Ascending aorta (tissue), 2 donors: ENCODE results near the gene HSPG2. TPM values are rescaled to one million over a fixed set of nuclear protein-coding genes. Genes with fewer than 3 reads are reported as not detected.
"Not testable (repeated sequence)": the region's sequence is repeated elsewhere in the genome, so short reads cannot be mapped to it uniquely, and the experiment has no call there.

ENCODE experiments used
- DNase-seq, 2 donors: peaks; one replicate each; pipeline ENCODE4 v3.0.0-alpha.2; 2019; ENCODE audit warnings: low spot score in 2 of 2
- H3K27ac ChIP-seq, 2 donors: fragments of 200-600 bp; sonication (generic); one replicate each; pipeline ENCODE4 v1.5.1; 2016 to 2017; ENCODE audit warnings: mild to moderate bottlenecking in 1 of 2
- H3K27me3 ChIP-seq: fragments of 200-600 bp; sonication (generic); one replicate; pipeline ENCODE4 v1.5.1; 2017
- H3K36me3 ChIP-seq, 2 donors: fragments of 200-600 bp; sonication (generic); one replicate each; pipeline ENCODE4 v1.5.1; 2016
- H3K4me1 ChIP-seq, 2 donors: fragments of 200-600 bp; sonication (generic); one replicate each; pipeline ENCODE4 v1.5.1; 2016 to 2017; ENCODE audit warnings: mild to moderate bottlenecking in 1 of 2
- H3K4me3 ChIP-seq, 2 donors: fragments of 200-600 bp; sonication (generic); one replicate each; pipeline ENCODE4 v1.5.1; 2016 to 2017; ENCODE audit warnings: mild to moderate bottlenecking in 1 of 2
- H3K9me3 ChIP-seq, 2 donors: fragments of 200-600 bp; sonication (generic); one replicate each; pipeline ENCODE4 v1.5.1; 2016
- CTCF ChIP-seq, 3 experiments: fragments of 200-600 bp in 2 of 3; fragments of 450-650 bp in 1 of 3; sonication (generic) in 2 of 3; IDR thresholded peaks; one replicate each; pipeline ENCODE4 v1.5.1; 2016 to 2019; ENCODE audit warnings: antibody characterized with exemption in 3 of 3, mild to moderate bottlenecking in 1 of 3, moderate library complexity in 1 of 3
- intact Hi-C: fragments of 100-400 bp; cut with DNase I; formaldehyde crosslinking; loops from one replicate; pipeline ENCODE4 v1.15.1; 2023
- total RNA-seq: library from RNA; depleted of rRNA; stranded (reverse); fragments of >200 nt; gene quantifications from one replicate; pipeline ENCODE4 v1.1.0, GENCODE V29; 2016

The HSPG2 gene
- total RNA-seq, 1 donor from 2014 or later = 1,294 TPM

GRCh38 chr1:21921100-21921875 lies 15.8 kb downstream of the HSPG2 start:
- Histone ChIP-seq H3K27ac (peak overlapping the region; percentile 96 to 98), H3K4me1 (peaks cover 40 to 93% of the 10 kb centered on the region in 2 donors), H3K27me3 (no peaks in the 10 kb centered on the region), H3K36me3 (peaks cover 9 to 13% of the 10 kb centered on the region in 2 donors), H3K4me3 (no peak overlapping the region), H3K9me3 (no peaks in the 10 kb centered on the region)
- intact Hi-C loops = no loop called here
- DNase-seq = no peak
- TF ChIP-seq CTCF (IDR thresholded peaks at IDR 0.05) = no peak

DNA sequence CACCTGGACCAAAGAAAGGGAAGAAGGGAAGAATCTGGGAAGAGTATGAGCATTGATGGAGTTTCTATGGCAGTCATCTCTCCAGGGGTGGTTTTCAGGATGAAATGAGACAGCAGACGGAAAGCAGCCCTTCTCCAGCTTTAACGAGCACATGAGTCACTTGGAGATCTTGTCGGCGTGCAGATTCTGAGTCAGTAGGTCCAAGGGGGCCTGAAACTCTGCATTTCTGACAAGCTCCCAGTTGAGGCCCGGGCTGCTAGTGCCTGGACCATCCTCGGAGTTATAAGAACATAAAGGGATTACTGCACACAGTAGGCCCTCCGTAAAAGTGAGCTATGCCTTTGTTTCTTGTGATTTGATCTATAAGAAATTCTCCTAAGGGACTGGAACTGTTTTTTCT lies 17.6 kb downstream of the HSPG2 start:
- H3K9me3 ChIP-seq = no peaks in the 10 kb centered on the region
- H3K27ac ChIP-seq = peak overlapping the region; percentile 96 to 98
- H3K4me1 ChIP-seq = peaks cover 40 to 91% of the 10 kb centered on the region in 2 donors
- H3K36me3 ChIP-seq = peaks cover 12 to 13% of the 10 kb centered on the region in 2 donors
- H3K27me3 ChIP-seq = no peaks in the 10 kb centered on the region
- intact Hi-C loops = loop anchor here (10.0 kb wide), 1 partner anchor 655 kb away; no protein-coding TSS in a partner anchor
- no peak for TF ChIP-seq CTCF (IDR thresholded peaks at IDR 0.05)
- no peak for DNase-seq
- peak overlapping the region in 1 of 2 donors; percentile 18 for H3K4me3 ChIP-seq

DNA sequence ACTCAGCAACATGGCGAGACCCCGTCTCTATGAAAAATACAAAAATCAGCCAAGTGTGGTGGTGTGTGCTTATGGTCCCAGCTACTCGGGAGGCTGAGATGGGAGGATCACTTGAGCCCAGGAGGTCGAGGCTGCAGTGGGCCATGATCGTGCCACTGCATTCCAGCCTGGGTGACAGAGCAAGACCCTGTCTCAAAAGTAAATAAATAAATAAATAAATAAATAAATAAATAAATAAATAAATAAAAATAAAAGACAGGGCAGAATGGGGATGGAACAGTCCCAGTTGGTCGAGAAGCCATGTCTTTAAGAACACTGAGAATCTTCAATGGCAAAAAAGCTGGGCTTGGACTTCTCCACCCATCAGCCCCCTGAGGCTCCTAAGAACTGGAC lies 19.9 kb downstream of the HSPG2 start:
- H3K4me1 ChIP-seq = peaks cover 43 to 93% of the 10 kb centered on the region in 2 donors
- peak overlapping the region; percentile 96 to 98 for H3K27ac ChIP-seq
- intact Hi-C loops = loop anchor here (10.0 kb wide), 1 partner anchor 652 kb away; no protein-coding TSS in a partner anchor

DNA sequence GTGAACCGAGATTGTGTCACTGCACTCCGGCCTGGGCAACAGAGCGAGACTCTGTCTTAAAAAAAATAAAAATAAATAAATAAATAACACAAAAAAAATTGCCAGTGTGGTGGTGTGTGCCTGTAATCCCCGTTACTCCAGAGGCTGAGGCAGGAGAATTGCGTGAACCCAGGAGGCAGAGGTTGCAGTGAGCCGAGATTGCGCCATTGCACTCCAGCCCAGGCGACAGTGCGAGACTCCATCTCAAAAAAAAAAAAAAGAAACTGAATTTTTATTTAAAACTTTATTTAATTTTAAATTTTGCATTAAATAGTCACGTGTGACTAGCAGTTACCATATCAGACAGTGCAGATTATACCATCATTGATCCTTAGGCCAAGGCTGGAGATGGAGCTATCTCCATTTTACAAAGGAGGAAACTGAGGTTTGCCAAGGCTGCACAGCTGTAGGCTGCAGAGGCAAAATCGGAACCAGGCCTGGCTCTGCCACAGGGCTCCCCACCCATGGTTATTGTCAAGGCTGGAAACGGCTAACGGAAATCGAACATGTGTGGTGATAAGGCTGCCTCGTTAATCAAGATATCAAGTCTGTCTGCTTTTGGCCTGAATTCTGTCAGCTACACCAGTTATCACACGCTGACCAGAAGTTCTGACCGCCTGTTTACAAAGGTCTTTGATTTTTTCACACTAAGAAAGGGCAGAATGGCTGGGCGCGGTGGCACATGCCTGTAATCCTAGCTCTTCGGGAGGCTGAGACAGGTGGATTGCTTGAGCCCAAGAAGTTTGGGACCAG lies 20.5 kb downstream of the HSPG2 start:
- Histone ChIP-seq H3K36me3 (peaks cover 12 to 13% of the 10 kb centered on the region in 2 donors), H3K9me3 (no peaks in the 10 kb centered on the region), H3K27me3 (no peaks in the 10 kb centered on the region), H3K4me3 (no peak overlapping the region), H3K4me1 (peaks cover 42 to 93% of the 10 kb centered on the region in 2 donors), H3K27ac (peak overlapping the region; percentile 96 to 98)
- DNase-seq = no peak
- no peak for TF ChIP-seq CTCF (IDR thresholded peaks at IDR 0.05)
- intact Hi-C loops = loop anchor here (10.0 kb wide), 1 partner anchor 652 kb away; no protein-coding TSS in a partner anchor

More for the DNA sequence above, 19.9 kb downstream of the HSPG2 start:
- not testable (repeated sequence) for H3K4me3 ChIP-seq, H3K27me3 ChIP-seq, H3K9me3 ChIP-seq, DNase-seq
- H3K36me3 ChIP-seq = peaks cover 12 to 13% of the 10 kb centered on the region in 2 donors

DNA sequence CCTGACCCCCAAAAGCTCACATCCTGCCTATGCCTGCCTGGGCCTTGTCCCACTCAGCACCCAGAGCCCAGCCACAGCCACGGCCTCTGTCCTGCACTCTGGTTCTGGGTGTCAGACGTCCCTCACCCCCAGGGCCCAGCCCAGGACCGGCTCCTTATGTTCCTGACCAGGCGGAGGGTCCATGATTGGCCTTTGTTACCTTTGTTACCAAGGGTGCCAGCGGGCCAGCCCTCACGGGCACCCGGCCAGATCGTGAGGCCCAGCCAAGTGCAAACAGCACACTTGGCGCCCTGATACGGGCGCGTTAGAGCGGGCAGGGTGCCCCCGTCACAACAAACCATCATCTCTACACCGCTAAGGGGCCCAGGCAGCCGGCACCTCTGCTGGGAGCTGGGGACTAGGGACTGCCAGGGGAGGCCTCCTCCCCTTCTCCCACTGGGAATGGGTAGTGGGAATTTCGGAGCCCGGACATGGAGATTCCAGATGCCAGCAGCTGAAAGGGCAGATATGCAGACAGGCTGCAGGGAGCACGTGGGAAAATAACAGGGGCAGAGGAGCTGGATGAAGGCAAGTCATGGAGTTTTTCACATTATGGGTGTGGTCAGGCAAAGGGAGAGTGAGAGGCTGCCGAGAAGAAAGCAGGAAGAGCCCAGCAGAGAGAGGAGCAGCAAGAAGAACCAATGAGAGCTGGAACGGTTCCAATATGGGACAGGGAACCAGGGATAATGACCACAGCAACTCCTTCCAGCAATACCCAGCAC lies 22.1 kb downstream of the HSPG2 start:
- peaks cover 52 to 94% of the 10 kb centered on the region in 2 donors for H3K4me1 ChIP-seq
- peaks cover 13 to 14% of the 10 kb centered on the region in 2 donors for H3K36me3 ChIP-seq
- TF ChIP-seq CTCF (IDR thresholded peaks at IDR 0.05) = no peak
- no peaks in the 10 kb centered on the region for H3K9me3 ChIP-seq
- H3K27me3 ChIP-seq = no peaks in the 10 kb centered on the region
- H3K4me3 ChIP-seq = peak overlapping the region in 1 of 2 donors; percentile 14
- intact Hi-C loops = loop anchor here (10.0 kb wide), 1 partner anchor 650 kb away; no protein-coding TSS in a partner anchor
- no peak for DNase-seq
- H3K27ac ChIP-seq = peak overlapping the region; percentile 94 to 96
